Central memory CD4-positive, alpha-beta T cell (primary cell): Measurements from ENCODE around the gene NDUFB3.
"Not testable (repeated sequence)": the region's sequence is repeated elsewhere in the genome, so short reads cannot be mapped to it uniquely, and the experiment has no call there.

Experiments
- DNase-seq: peaks from one replicate; pipeline ENCODE4 v3.0.0; 2022

The NDUFB3 gene

DNA sequence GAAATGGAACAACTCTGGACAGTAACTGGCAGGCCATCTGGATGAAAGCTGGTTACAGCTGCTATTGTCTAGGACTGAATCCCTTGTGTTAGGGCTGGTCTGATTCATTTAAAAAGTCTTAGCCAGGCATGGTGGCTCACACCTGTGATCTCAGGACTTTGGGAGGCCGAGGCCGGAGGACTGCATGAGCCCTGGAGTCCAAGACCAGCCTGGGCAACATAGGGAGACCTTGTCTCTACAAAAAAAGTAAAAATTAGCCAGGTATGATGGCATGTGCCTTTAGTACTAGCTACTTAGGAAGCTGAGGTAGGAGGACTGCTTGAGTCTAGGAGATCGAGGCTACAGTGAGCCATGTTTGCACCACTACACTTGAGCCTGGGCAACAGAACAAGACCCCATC, 28.7 kb downstream of the NDUFB3 start:
- DNase-seq, result no peak

- no peak for DNase-seq
These were observed 34.0 kb downstream of the NDUFB3 start for GRCh38 chr2:201105759-201106158.

GRCh38 chr2:201107624-201108023, 35.8 kb downstream of the NDUFB3 start:
- DNase-seq, result no peak

GRCh38 chr2:201108341-201108740, 36.5 kb downstream of the NDUFB3 start:
- no peak for DNase-seq

DNA sequence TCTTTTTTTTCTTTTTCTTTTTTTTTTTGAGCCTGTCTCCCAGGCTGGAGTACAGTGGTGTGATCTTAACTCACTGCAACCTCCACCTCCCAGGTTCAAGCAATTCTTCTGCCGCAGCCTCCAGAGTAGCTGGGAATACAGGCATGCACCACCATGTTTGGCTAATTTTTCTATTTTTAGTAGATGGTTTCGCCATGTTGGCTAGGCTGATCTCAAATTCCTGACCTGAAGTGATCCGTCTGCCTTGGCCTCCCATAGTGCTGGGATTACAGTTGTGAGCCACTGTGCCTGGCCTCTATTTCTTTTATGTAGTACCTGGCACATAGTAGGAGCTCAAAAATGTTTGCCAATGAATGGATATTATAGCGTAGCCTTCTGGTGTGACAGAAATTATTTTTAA, 37.4 kb downstream of the NDUFB3 start:
- DNase-seq, result no peak

- no peak for DNase-seq
These were observed 38.8 kb downstream of the NDUFB3 start for GRCh38 chr2:201110615-201111014.

GRCh38 chr2:201111096-201111495, 39.3 kb downstream of the NDUFB3 start:
- no peak for DNase-seq

DNA sequence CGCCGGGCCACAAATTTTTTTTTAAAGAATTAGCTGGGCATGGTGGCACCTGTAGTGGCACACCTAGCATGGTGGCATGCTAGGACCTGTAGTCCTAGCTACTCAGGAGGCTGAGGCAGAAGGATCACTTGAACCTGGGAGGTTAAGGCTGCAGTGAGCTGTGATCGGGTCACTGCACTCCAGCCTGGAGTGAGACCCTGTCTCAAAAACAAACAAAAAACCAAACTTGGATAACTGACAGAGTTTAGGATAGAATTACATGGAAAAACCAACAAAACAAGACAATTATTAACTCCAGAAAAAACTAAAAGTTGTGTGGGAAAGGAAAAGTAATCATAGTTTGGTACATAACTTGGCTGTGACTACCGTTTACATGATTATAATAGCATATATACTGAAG, 42.5 kb downstream of the NDUFB3 start:
- DNase-seq, result no peak

- no peak for DNase-seq
These were observed 43.0 kb downstream of the NDUFB3 start for GRCh38 chr2:201114846-201115245.

DNA sequence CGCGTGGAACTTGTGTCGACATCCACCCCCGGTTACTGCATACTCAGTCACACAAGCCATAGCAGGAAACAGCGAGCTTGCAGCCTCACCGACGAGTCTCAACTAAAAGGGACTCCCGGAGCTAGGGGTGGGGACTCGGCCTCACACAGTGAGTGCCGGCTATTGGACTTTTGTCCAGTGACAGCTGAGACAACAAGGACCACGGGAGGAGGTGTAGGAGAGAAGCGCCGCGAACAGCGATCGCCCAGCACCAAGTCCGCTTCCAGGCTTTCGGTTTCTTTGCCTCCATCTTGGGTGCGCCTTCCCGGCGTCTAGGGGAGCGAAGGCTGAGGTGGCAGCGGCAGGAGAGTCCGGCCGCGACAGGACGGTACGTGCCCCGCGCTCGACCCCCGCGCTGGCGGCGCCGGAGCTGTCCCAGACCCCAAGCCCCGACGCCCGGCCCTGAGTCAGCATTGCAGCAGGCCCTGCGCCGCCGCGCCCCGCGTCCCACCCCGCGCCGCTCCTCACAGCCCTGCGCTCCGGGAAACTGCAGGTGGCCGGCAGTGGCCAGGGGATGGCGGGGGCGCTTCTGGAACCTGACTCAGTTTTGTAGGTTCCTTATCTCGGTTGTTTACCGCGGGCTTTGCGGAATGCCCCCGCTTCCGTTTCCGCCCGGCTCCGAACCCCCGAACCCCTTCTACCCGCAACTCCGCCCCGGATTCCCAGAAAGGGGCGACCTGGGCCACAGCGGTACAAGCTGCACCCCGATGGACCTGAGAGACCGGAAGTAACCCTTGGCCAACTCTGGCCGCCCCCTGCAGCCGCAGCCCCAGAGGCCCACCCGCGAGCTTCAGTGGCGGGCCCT, 44.5 kb downstream of the NDUFB3 start, which contains the start of gene CFLAR:
CFLAR (plus strand) TSS at position 50 of the 844 bp plus-strand sequence. CDS start 13,702 bp downstream, outside the sequence.
- DNase-seq, result peak; percentile 83

- DNase-seq, result peak; percentile 70
These were observed 45.3 kb downstream of the NDUFB3 start for GRCh38 chr2:201116959-201117734.

- not testable (repeated sequence) for DNase-seq
These were observed 45.9 kb downstream of the NDUFB3 start for GRCh38 chr2:201117735-201118094.

DNA sequence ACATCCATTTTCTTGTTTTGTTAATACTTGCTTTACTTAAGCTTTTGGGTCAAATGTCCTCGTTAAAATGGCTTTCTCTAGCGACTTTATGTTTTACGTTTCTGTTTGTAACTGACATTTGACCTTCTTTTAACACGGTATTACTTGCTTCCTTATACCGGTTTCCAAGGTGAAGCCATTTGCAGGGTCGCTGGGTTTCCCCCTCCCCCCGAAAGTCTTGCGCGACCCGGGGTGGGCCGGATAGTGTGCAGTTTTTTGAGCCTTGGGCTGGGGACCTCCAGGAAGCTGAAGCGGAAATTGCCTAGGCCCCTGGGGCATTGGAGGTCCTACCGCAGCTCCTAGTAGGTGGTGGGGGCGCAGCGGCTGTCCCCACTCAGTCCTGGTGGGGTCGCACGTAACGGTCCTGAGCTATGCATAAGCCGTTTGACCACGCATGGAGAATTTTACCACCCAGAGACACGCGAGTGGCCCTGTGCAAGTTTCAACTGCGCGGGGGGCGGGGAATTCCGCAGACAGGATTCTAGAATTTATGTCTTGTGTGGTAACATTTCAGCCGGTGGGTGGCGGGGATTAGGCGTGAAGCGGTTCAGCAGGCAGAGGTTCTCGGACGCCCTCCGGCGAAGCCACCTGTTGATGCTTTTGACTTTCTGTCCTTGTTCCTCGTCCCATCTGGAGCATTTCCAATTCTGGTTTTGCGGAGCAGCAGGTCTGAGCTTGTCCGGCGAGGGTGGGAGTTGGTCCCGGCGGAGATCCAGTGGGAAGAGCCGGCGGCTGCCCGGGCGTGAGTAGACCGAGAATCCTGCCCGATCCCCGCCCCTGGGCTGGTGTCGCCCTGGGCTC, 46.5 kb downstream of the NDUFB3 start:
- peak; percentile 80 for DNase-seq

GRCh38 chr2:201118961-201119854, 47.4 kb downstream of the NDUFB3 start:
- DNase-seq, result no peak

DNA sequence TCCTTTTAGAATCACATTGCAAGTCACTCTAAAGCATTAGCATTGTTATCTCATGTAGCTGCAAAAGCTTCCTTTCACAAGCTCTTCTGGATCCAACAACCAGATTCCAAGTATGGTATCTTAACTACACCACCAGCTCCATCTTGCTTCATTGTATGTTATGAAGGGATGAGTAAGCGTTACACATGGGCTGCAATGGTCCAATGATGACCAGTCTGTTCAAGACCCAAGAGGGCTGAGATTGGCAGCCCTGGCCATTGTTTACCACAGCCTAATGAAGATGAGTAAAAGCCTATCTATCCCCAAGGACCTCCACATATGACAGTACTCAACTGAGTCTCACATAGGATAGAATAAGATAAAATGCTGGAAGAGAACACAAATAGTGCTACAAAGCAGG, 50.5 kb downstream of the NDUFB3 start:
- no peak for DNase-seq

DNA sequence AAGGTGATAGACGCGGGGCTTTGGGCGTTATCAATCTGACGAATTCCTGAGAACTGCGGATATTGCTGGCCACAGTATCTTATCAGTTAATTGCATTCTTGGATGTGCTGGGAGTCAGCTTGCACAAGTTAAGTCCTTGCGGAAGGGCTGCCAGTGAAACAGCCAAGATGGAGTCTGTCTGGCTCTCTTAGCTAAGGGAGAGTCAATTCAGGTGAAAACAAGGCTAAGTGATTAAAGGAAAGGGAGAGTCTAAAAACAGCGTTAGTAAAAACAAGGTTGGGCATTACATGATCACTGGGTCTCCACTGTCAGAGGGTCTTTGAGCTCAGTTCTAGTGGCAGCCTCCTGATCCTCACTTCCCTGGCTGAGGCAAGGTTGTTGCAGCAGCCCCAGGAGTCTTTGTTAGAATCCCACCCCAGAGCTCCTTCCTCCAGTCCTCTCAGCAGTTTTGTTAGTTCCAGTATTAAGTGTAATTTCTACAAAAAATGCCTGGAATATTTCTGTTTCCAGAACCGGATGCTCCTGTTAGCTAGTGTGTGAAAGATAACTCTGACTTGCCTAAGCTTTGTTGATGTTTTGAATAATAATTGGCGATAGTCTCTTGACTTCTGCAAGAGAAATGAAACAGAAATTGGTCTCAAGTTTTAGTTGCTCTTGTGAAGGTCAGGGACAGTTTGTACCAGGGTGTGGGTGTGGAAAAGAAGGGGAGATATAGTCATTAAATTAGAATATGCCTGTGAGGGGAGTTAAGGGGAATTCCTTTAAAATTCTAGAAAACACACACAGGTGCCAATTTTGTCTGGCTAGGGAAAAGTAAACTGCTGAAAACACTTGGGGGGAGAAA, 54.7 kb downstream of the NDUFB3 start:
- no peak for DNase-seq

DNA sequence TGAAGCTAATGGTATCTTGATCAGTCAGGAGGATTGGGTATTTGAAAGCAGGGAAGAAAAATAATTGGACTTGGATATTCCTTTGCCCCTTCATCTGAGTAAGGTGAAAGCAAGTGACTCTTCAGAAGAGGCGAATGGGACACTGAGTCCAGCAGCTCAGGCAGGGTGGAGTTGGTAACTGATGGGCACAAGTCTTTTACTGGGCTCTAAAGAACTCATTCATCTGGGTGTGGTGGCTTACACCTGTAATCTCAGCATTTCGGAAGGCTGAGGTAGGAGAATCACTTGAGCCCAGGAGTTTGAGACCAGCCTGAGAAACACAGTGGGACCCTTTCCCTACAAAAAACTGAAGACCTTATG, 55.3 kb downstream of the NDUFB3 start:
- no peak for DNase-seq

DNA sequence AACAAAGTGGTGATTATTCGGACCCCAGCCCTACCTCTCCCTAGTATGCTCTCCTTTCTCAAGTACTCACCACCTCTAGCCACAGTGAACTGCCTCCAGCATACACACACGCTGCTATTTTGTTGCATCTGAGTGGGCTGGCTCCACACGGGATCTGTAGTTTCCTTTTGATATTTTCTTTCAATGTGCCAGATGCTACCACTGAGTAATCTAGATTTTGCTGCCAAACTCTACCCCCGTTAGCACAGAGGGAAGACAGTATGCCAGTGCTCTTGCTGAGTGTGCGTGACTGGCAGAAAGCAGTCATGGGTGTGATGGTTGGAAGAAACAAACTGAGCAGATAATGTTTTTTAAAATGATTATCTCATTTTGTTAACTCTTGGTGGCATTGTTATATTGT, 55.8 kb downstream of the NDUFB3 start:
- no peak for DNase-seq

DNA sequence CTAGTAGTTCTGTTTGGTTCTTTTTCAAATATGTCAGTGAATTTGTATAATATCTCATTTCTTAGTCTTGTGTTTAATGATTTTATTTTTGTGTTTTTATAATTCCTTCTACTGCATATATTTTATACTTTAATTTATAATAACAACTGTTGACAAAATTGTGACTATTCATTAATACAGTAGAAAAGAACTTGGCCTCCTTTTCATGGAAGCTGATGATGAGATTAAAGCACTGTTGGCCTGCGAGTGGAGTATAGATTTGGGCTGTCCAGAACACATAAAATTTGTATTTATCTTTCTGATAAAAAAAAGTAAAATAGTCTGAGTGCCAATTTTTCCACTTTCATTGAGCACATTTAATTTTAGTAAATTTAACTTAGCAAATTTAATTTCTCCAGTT, 56.2 kb downstream of the NDUFB3 start:
- DNase-seq, result no peak

- DNase-seq, result no peak
These were observed 57.2 kb downstream of the NDUFB3 start for GRCh38 chr2:201128933-201129505.
